ENCODE results near the gene KRTAP10-6.
"Not testable (repeated sequence)": the region's sequence is repeated elsewhere in the genome, so short reads cannot be mapped to it uniquely, and the experiment has no call there.

KRTAP10-6 gene

DNA sequence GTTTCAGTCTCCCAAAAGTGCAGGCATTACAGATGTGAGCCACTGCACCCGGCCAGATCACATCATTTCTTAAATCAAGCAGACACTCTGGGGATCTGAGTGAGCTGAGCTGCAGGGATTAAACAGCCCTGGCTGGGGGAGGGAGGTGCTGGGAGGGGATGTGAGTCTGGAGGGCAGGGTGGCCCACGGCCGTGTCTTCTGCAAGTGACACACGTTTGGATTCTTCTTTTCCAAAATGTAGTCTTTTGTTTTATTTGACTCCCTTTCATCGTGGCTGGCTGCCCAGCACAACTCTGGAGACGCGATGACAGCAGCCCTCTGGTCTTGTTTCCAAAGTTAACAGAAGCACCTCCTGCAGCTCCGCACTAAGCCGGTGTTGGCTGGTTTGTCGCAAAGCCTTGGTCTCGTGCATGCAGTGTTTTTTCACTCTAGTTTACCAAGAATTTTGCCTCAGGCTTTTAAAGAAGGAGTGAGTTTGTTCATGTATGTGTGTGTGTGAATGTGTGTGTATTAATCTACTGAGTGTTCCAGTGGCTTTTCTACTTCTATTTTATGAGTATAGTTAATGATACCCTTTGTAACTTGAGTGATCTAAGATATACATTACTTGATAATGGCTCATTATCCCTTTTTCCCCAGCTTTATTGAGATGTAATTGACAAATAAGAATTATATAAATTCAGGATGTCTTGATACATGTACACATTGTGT, 9.1 kb downstream of the KRTAP10-6 start:
- no peak overlapping the region for H3K9ac ChIP-seq
- no peaks in the 10 kb centered on the region for H3K36me3 ChIP-seq (ENCODE audit: control insufficient read depth, insufficient read depth, low read length)
- H3K27ac ChIP-seq = no peak overlapping the region
- H3K4me2 ChIP-seq (ENCODE audit: low read length) = no peak overlapping the region
- no peaks in the 10 kb centered on the region for H3K79me2 ChIP-seq
- no peaks in the 10 kb centered on the region for H3K9me3 ChIP-seq (ENCODE audit: control insufficient read depth, low read length)
- H3K4me1 ChIP-seq = no peaks in the 10 kb centered on the region
- no peak for TF ChIP-seq CTCF (IDR thresholded peaks at IDR 0.05)
- H3K27me3 ChIP-seq (ENCODE audit: control insufficient read depth, insufficient read depth, low read length) = no peaks in the 10 kb centered on the region
- no peak overlapping the region for H2AFZ ChIP-seq
- no peak overlapping the region for H3K4me3 ChIP-seq (ENCODE audit: low read depth, low read length)

DNA sequence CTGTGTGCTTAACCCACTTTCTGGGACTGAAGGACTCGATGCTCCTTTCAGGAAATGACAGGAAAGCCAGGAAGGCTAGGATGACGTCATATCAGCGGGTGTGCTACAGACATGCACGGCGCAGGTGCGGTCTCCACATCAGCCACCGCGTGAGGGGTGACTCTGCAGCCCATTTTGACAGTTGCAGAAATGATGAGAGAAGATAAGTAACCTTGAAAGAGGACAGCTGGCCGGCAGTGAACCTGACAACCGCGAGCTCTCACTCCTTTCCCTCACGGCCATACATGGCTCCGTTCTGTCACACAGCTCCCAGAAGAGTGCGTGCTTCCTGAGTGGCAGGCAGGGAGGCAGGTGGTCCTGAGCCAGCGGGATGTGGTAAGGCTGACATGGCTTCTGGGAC, 10.2 kb downstream of the KRTAP10-6 start:
- H3K36me3 ChIP-seq (ENCODE audit: control insufficient read depth, insufficient read depth, low read length) = no peaks in the 10 kb centered on the region
- no peaks in the 10 kb centered on the region for H3K79me2 ChIP-seq
- no peak overlapping the region for H3K4me2 ChIP-seq (ENCODE audit: low read length)
- H3K9me3 ChIP-seq (ENCODE audit: control insufficient read depth, low read length) = no peaks in the 10 kb centered on the region
- no peak overlapping the region for H3K4me3 ChIP-seq (ENCODE audit: low read depth, low read length)
- no peak overlapping the region for H3K9ac ChIP-seq
- TF ChIP-seq CTCF (IDR thresholded peaks at IDR 0.05) = no peak
- no peaks in the 10 kb centered on the region for H3K4me1 ChIP-seq
- H3K27ac ChIP-seq = no peak overlapping the region
- no peaks in the 10 kb centered on the region for H3K27me3 ChIP-seq (ENCODE audit: control insufficient read depth, insufficient read depth, low read length)
- H2AFZ ChIP-seq = no peak overlapping the region

GRCh38 chr21:44581158-44581557, 11.1 kb downstream of the KRTAP10-6 start:
- Histone ChIP-seq H3K27ac (no peak overlapping the region), H3K79me2 (no peaks in the 10 kb centered on the region), H3K9ac (no peak overlapping the region), H3K4me3 (ENCODE audit: low read depth, low read length) (no peak overlapping the region), H3K36me3 (ENCODE audit: control insufficient read depth, insufficient read depth, low read length) (no peaks in the 10 kb centered on the region), H3K4me2 (ENCODE audit: low read length) (no peak overlapping the region), H2AFZ (no peak overlapping the region), H3K27me3 (ENCODE audit: control insufficient read depth, insufficient read depth, low read length) (no peaks in the 10 kb centered on the region), H3K4me1 (no peaks in the 10 kb centered on the region), H3K9me3 (ENCODE audit: control insufficient read depth, low read length) (no peaks in the 10 kb centered on the region)
- no peak for TF ChIP-seq CTCF (IDR thresholded peaks at IDR 0.05)

- H3K4me3 ChIP-seq (ENCODE audit: low read depth, low read length); H3K9me3 ChIP-seq (ENCODE audit: control insufficient read depth, low read length); H3K27ac ChIP-seq: not testable (repeated sequence)
These were observed 12.0 kb downstream of the KRTAP10-6 start, which contains the start of gene KRTAP10-5 for GRCh38 chr21:44580231-44580821. Gene KRTAP10-5, minus strand, starts transcription at chr21:44580604. Its CDS starts 26 bp downstream, at chr21:44580578.

DNA sequence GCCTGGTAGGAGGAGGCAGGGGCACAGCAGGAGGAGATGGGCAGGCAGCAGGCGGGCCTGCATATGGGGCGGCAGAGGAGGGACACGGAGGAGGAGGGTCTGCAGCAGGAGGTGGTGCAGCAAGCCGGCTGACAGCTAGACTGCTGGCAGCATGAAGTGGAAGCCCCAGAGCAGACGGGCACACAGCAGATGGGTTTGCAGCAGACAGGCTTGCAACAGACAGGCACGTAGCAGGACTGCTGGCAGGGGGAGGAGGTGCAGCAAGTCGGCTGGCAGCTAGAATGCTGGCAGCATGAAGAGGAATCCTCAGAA, 12.5 kb downstream of the KRTAP10-6 start:
- H3K27me3 ChIP-seq (ENCODE audit: control insufficient read depth, insufficient read depth, low read length) = no peaks in the 10 kb centered on the region
- H3K4me2 ChIP-seq (ENCODE audit: low read length) = no peak overlapping the region
- no peaks in the 10 kb centered on the region for H3K79me2 ChIP-seq
- H2AFZ ChIP-seq = no peak overlapping the region
- no peak for TF ChIP-seq CTCF (IDR thresholded peaks at IDR 0.05)
- no peaks in the 10 kb centered on the region for H3K36me3 ChIP-seq (ENCODE audit: control insufficient read depth, insufficient read depth, low read length)
- H3K9ac ChIP-seq = no peak overlapping the region
- no peak overlapping the region for H3K4me3 ChIP-seq (ENCODE audit: low read depth, low read length)
- H3K9me3 ChIP-seq (ENCODE audit: control insufficient read depth, low read length) = no peaks in the 10 kb centered on the region
- no peak overlapping the region for H3K27ac ChIP-seq
- no peaks in the 10 kb centered on the region for H3K4me1 ChIP-seq

More at GRCh38 chr21:44580231-44580821, 12.0 kb downstream of the KRTAP10-6 start, which contains the start of gene KRTAP10-5:
- H3K9ac ChIP-seq; H3K4me1 ChIP-seq; H3K27me3 ChIP-seq (ENCODE audit: control insufficient read depth, insufficient read depth, low read length); H3K36me3 ChIP-seq (ENCODE audit: control insufficient read depth, insufficient read depth, low read length); H3K4me2 ChIP-seq (ENCODE audit: low read length); H3K79me2 ChIP-seq; H2AFZ ChIP-seq: not testable (repeated sequence)

Measured in parathyroid adenoma (tissue), 2 donors.